ENCODE measurements around the gene SUPT20H.

- TF ChIP-seq CTCF (IDR thresholded peaks at IDR 0.05), result peak; percentile 97
- peak; percentile 58 for TF ChIP-seq POLR2A (IDR thresholded peaks at IDR 0.05)
Observed at GRCh38 chr13:36999054-36999714, 60.3 kb downstream of the SUPT20H start, which contains the start of gene ALG5.

Measured in prostate gland (tissue), 2 donors.